ENCODE measurements around the gene IRF7.

- TF ChIP-seq POLR2A (IDR thresholded peaks at IDR 0.05; ENCODE audit: low read depth, low read length) (no peak), POLR2AphosphoS5 (IDR thresholded peaks at IDR 0.05; ENCODE audit: low read depth, low read length) (no peak)
These were observed 6.1 kb upstream of the IRF7 start for GRCh38 chr11:621838-622237.

Data from GM12891 (cell line).